ENCODE results near the gene IFNA4.
"Not testable (repeated sequence)": the region's sequence is repeated elsewhere in the genome, so short reads cannot be mapped to it uniquely, and the experiment has no call there.

IFNA4 gene

GRCh38 chr9:21166560-21166959, 20.8 kb downstream of the IFNA4 start, which contains the start of gene IFNA21:
TSS of gene IFNA21 (minus strand) at chr9:21166660. CDS start at chr9:21166612, 48 bp downstream.
- not testable (repeated sequence) for DNase-seq (ENCODE audit: low read depth in 2 of 2)

- no peak for DNase-seq (ENCODE audit: low read depth in 2 of 2)
These were observed 21.9 kb downstream of the IFNA4 start for GRCh38 chr9:21165516-21165915.

GRCh38 chr9:21160178-21160577, 27.2 kb downstream of the IFNA4 start:
- DNase-seq (ENCODE audit: low read depth in 2 of 2): peak; percentile 7 to 24

- no peak for DNase-seq (ENCODE audit: low read depth in 2 of 2)
These were observed 31.9 kb downstream of the IFNA4 start for GRCh38 chr9:21155501-21155900.

GRCh38 chr9:21154018-21154608, 33.3 kb downstream of the IFNA4 start:
- no peak for DNase-seq (ENCODE audit: low read depth in 2 of 2)

GRCh38 chr9:21153336-21154017, 33.9 kb downstream of the IFNA4 start:
- DNase-seq (ENCODE audit: low read depth in 2 of 2): no peak

- no peak for DNase-seq (ENCODE audit: low read depth in 2 of 2)
These were observed 42.8 kb downstream of the IFNA4 start for GRCh38 chr9:21144603-21145002.

- no peak for DNase-seq (ENCODE audit: low read depth in 2 of 2)
These were observed 45.9 kb downstream of the IFNA4 start, which contains the start of gene IFNW1 for GRCh38 chr9:21141427-21141882. TSS of gene IFNW1 (minus strand) at chr9:21141832. CDS start at chr9:21141570, 262 bp downstream.

- no peak for DNase-seq (ENCODE audit: low read depth in 2 of 2)
These were observed 50.4 kb downstream of the IFNA4 start for GRCh38 chr9:21137020-21137419.

Data from stimulated activated CD8-positive, alpha-beta memory T cell treated with anti-CD3 and anti-CD28 coated beads, Interleukin-7, amount 100 ng/mL, for 4 hours (primary cell).